HG03280 (cell line): ENCODE data around the gene RAD54L.

Experiments
- ATAC-seq: cut with Tn5 transposase; IDR thresholded peaks from one replicate; pipeline ENCODE4 v1.9.1; 2021; ENCODE audit warnings: mild to moderate bottlenecking, moderate library complexity; ENCODE audit not compliant: unreplicated experiment

RAD54L gene

DNA sequence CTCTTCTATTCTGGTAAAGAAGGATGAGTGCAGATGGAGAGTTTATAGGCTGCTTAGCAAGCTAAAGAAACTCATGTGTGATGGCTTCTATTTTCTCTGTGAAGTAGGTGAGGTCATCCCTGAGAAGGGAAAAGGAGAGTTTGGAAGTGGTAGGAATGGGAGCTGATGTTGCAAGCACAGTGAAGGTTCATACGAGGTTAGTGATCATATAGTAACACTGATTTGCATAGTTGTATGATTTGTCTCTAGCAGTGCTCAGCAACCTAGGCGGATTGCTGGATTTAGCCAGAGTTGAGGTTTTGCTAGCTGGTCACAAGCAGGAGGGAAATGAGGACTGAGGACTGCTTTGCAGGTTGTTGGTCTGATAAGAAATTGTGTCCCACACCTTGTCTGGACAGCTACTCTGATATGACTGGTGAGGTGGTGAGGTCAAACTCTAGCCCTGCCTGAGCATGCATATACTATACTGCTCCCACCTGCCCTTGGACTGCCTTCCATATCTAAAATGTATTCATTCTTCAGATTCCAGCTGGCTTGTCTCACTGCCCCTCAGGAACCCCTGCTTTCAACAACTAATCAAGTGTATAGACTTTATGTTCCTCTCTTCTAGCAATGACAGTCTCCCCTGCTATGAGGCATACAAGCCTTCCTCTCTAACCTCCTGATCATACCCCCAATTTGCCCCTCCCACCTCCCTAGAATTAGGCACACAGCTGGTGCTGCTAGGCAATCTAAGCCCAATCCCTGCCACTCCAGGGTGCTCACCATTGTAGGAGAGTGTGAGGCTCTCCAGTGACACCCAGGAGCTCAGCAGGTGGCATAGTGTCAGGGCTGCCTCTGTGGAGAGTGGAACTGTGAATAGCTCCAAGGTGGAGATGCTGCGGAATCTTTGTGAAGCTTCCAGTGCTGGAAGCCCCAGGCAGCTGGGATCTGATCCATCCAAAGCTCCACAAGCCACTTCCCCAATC is 37.3 kb downstream of the RAD54L start:
- no peak for ATAC-seq

- ATAC-seq = no peak
Observed at GRCh38 chr1:46285730-46286477, 38.3 kb downstream of the RAD54L start.

- no peak for ATAC-seq
Observed at GRCh38 chr1:46288485-46289133, 41.0 kb downstream of the RAD54L start.

GRCh38 chr1:46289134-46289494 is 41.6 kb downstream of the RAD54L start:
- no peak for ATAC-seq

DNA sequence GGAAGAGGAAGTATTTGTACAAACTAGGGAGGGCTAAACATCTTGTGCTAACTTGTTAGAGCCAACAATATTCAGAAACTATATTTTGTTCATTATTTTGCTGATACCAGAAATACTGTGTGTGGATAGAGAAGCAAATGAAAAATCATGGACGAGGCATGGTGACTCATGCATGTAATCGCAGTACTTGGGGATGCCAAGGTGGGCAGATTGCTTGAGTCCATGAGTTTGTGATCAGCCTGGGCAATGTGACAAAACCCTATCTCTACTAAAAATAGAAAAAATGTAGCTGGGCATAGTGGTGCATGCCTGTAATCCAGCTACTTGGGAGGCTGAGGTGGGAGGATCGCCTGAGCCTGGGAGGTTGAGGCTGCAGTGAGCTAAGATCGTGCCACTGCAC is 42.4 kb downstream of the RAD54L start:
- no peak for ATAC-seq

GRCh38 chr1:46295306-46295705 is 47.7 kb downstream of the RAD54L start:
- ATAC-seq = no peak

DNA sequence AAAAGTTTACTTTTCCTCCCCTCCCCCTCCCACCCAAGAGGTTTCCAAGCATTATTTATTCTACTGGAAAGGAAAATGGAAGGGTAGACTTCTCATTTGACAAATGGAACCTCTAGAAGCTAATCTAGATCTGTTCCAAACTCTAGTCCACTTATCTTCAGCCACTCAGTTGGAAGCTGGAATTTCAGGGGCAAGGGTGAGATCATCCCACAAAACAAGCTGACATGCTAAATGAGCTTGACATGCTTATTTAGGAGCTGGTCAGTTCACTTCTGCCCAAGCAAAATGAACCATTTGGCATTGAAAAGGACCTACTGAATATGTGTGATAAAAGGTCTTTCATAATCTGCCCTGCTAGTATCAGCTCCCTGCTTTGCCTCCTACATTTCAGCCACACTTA is 50.8 kb downstream of the RAD54L start:
- ATAC-seq = no peak

GRCh38 chr1:46300673-46301405 is 53.3 kb downstream of the RAD54L start:
- no peak for ATAC-seq

- ATAC-seq = no peak
Observed at GRCh38 chr1:46301406-46301807, 53.8 kb downstream of the RAD54L start.

- peak; percentile 33 for ATAC-seq
Observed at GRCh38 chr1:46301808-46302640, 54.5 kb downstream of the RAD54L start.

DNA sequence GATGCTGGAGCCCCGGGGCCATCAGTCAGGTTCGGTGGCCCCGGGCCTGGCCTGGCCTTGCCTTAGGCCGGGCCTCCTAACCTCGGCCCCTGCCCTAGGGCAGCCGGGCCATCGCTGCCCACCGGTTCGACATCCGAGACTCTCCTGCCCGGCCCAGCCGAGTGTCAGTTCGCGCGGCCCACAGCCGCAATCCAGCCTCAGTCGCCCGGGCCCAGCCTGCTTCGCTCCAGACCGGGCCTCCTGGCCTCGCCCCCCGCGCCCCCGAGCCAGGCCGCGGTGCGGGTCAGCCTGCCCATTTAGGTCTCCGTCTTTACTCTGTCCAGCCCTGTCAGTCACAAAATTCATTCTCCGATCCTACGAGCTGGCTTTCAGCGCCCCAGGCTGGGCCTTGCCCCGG is 55.1 kb downstream of the RAD54L start:
- peak; percentile 7 for ATAC-seq

GRCh38 chr1:46303038-46303871 is 55.7 kb downstream of the RAD54L start, which contains the start of the genes LRRC41 and UQCRH:
LRRC41 (minus strand) TSS chr1:46303616; CDS start chr1:46303322, 294 bp downstream.
UQCRH (plus strand) TSS chr1:46303698; CDS start chr1:46303767, 69 bp downstream.
- peak; percentile 81 for ATAC-seq

DNA sequence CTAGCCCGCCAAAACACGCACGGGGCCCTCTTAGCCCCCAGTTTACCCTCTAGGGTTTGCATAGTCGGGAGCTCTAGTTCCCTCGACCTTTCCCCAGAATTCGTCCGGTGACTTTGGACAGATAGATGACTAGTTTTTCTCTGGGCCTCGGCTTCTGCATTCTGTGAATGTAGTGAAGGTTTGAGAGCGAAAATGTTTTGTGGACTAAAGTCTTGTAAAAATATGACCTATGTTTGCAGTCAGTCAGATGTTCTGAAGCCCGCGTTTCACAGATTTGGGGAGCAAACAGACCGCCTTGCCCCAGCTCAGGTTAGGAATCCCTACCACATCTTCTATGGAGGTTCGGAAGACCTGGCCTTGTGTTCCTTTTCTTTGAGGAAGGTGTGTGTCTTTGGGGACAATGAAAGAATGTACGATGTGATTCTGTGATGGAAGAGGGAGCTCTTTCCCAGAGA is 56.3 kb downstream of the RAD54L start:
- no peak for ATAC-seq

DNA sequence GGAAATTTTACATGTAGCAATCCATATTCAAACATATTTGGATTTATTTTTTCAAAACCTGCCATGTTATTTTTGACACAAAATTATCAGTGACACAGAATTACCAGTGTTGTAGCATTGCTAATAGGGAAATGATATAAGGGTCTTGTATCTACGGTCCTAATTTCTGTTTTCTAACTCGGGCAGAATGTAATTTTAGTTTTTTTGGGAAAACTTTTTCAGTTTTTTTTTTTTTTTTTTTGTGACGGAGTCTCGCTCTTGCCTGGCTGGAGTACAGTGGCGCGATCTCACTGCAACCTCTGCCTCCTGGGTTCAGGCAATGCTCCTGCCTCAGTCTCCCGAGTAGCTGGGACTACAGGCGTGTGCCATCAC is 58.6 kb downstream of the RAD54L start:
- ATAC-seq = no peak

- ATAC-seq = no peak
Observed at GRCh38 chr1:46309401-46310159, 62.0 kb downstream of the RAD54L start.

DNA sequence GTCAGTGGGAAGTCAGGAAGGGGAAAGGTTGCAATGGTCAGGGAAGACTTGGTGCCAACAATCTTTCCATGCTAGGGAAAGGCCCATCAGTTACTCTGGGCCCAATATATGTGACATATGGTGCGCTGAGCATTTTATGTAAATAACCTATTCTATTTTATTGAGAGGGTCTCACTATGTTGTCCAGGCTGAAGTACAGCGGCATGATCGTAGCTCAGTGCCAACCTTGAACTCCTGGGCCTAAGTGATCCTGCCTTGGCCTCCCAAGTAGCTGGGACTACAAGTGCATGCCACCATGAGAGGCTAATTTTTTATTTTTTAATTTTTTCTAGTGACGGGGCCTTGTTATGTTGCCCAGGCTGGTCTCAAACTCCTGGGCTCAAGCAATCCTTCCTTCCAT is 62.8 kb downstream of the RAD54L start:
- ATAC-seq = no peak

- ATAC-seq = no peak
Observed at GRCh38 chr1:46315669-46316403, 68.3 kb downstream of the RAD54L start.
